Nephron progenitor cell (in vitro differentiated cells): ENCODE measurements around the gene SLC2A3.
A peak's percentile ranks its signal among the peaks of the same experiment; 100 is the strongest.
"Not testable (repeated sequence)": the region's sequence is repeated elsewhere in the genome, so short reads cannot be mapped to it uniquely, and the experiment has no call there.

ENCODE experiments used
- DNase-seq: peaks from one replicate; pipeline ENCODE4 v3.0.0; 2021
- H3K27ac Mint-ChIP-seq: 2 replicates; pipeline ENCODE4 v1.8.0; 2021; ENCODE audit warnings: mild to moderate bottlenecking, moderate library complexity, mixed read lengths
- H3K27me3 Mint-ChIP-seq: 2 replicates; pipeline ENCODE4 v1.8.0; 2021; ENCODE audit warnings: mild to moderate bottlenecking, low read depth, mixed read lengths; ENCODE audit not compliant: poor library complexity
- H3K36me3 Mint-ChIP-seq: 2 replicates; pipeline ENCODE4 v1.8.0; 2021; ENCODE audit warnings: low read depth, mixed read lengths
- H3K4me1 Mint-ChIP-seq: 2 replicates; pipeline ENCODE4 v1.8.0; 2021; ENCODE audit warnings: mixed read lengths
- H3K4me3 Mint-ChIP-seq: 2 replicates; pipeline ENCODE4 v1.8.0; 2021; ENCODE audit warnings: mild to moderate bottlenecking, moderate library complexity, mixed read lengths
- H3K9me3 Mint-ChIP-seq: 2 replicates; pipeline ENCODE4 v1.8.0; 2021; ENCODE audit warnings: mild to moderate bottlenecking, moderate library complexity, mixed read lengths
- TF ChIP-seq, protein P1 (sequence below): fragments of 200-600 bp; sonication (generic); IDR thresholded peaks from 2 replicates; pipeline ENCODE4 v1.5.0; 2021; ENCODE audit warnings: antibody characterized with exemption

Gene SLC2A3

GRCh38 chr12:7973457-7973825 is 37.5 kb upstream of the SLC2A3 start:
- Mint-ChIP-seq H3K36me3 (peaks cover 7% of the 10 kb centered on the region), H3K4me3 (peak overlapping the region; percentile 20), H3K27me3 (peaks cover 5% of the 10 kb centered on the region), H3K4me1 (peaks cover 50% of the 10 kb centered on the region), H3K9me3 (peaks cover 12% of the 10 kb centered on the region), H3K27ac (no peak overlapping the region)
- TF ChIP-seq, protein P1, sequence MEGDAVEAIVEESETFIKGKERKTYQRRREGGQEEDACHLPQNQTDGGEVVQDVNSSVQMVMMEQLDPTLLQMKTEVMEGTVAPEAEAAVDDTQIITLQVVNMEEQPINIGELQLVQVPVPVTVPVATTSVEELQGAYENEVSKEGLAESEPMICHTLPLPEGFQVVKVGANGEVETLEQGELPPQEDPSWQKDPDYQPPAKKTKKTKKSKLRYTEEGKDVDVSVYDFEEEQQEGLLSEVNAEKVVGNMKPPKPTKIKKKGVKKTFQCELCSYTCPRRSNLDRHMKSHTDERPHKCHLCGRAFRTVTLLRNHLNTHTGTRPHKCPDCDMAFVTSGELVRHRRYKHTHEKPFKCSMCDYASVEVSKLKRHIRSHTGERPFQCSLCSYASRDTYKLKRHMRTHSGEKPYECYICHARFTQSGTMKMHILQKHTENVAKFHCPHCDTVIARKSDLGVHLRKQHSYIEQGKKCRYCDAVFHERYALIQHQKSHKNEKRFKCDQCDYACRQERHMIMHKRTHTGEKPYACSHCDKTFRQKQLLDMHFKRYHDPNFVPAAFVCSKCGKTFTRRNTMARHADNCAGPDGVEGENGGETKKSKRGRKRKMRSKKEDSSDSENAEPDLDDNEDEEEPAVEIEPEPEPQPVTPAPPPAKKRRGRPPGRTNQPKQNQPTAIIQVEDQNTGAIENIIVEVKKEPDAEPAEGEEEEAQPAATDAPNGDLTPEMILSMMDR = no peak
- no peak for DNase-seq

DNA sequence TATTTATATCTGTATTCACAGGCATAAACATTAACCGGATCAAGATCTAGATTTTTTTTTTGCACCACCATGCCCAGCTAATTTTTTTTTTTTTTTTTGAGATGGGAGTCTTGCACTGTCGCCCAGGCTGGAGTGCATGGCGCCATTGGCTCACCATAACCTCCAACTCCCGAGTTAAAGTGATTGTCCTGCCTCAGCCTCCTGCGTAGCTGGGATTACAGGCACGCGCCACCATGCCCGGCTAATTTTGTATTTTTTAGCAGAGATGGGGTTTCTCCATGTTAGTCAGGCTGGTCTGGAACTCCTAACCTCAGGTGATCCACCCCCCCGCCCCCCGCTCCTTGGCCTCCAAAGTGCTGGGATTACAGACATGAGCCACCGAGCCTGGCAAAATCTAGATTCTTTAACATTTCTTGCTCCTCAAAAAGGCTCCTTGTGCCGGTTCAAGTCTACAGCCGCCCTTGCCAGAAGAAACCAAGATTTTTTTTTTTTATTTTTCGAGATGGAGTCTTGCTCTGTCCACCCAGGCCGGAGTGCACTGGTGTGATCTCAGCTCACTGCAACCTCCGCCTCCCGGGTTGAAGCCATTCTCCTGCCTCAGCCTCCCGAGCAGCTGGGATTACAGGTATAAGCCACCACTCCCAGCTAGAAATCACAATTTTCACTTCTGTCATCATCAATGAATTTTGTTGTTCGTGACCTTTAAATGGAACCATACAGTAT is 36.9 kb upstream of the SLC2A3 start:
- H3K4me1 Mint-ChIP-seq = peaks cover 45% of the 10 kb centered on the region
- TF ChIP-seq, protein P1 = no peak
- peak overlapping the region; percentile 20 for H3K4me3 Mint-ChIP-seq
- peak overlapping the region; percentile 66 for H3K27ac Mint-ChIP-seq
- H3K36me3 Mint-ChIP-seq = peaks cover 7% of the 10 kb centered on the region
- H3K9me3 Mint-ChIP-seq = peaks cover 12% of the 10 kb centered on the region
- H3K27me3 Mint-ChIP-seq = peaks cover 5% of the 10 kb centered on the region
- no peak for DNase-seq

DNA sequence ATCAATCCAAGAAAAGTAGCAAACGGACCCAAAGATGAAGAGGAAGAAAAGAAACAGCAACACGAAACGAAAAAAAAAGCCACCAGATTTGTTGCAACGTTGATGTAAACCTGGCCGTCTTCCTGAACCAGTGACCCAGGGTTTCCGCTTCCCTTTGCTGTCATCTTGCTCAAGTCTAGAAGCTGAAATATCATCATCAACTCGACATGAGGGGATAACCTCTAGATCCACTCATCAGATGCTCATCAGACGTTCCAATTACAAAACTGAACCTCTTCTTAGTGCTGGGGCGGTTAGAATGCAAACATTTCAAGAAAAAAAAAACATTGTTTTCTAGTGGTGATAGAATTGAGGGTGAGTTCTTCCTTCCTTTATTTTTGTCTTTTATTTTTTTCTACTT is 36.3 kb upstream of the SLC2A3 start:
- peak overlapping the region; percentile 66 for H3K27ac Mint-ChIP-seq
- H3K4me1 Mint-ChIP-seq = peaks cover 45% of the 10 kb centered on the region
- not testable (repeated sequence) for H3K4me3 Mint-ChIP-seq

GRCh38 chr12:7971765-7972164 is 35.8 kb upstream of the SLC2A3 start:
- Mint-ChIP-seq H3K27ac (peak overlapping the region; percentile 96), H3K9me3 (peaks cover 12% of the 10 kb centered on the region), H3K4me3 (peak overlapping the region; percentile 82), H3K4me1 (peaks cover 44% of the 10 kb centered on the region), H3K36me3 (peaks cover 13% of the 10 kb centered on the region)
- H3K27me3 Mint-ChIP-seq, DNase-seq: not testable (repeated sequence)

More for the DNA sequence above, 36.3 kb upstream of the SLC2A3 start:
- not testable (repeated sequence) for DNase-seq, H3K36me3 Mint-ChIP-seq, H3K27me3 Mint-ChIP-seq
- H3K9me3 Mint-ChIP-seq = peaks cover 12% of the 10 kb centered on the region

GRCh38 chr12:7970475-7971252 is 34.7 kb upstream of the SLC2A3 start:
- TF ChIP-seq, protein P1 = no peak
- Mint-ChIP-seq H3K9me3 (peaks cover 12% of the 10 kb centered on the region), H3K27me3 (peaks cover 5% of the 10 kb centered on the region), H3K36me3 (peaks cover 22% of the 10 kb centered on the region), H3K27ac (peak overlapping the region; percentile 98), H3K4me1 (peaks cover 39% of the 10 kb centered on the region), H3K4me3 (peak overlapping the region; percentile 82)
- peak; percentile 90 for DNase-seq

DNA sequence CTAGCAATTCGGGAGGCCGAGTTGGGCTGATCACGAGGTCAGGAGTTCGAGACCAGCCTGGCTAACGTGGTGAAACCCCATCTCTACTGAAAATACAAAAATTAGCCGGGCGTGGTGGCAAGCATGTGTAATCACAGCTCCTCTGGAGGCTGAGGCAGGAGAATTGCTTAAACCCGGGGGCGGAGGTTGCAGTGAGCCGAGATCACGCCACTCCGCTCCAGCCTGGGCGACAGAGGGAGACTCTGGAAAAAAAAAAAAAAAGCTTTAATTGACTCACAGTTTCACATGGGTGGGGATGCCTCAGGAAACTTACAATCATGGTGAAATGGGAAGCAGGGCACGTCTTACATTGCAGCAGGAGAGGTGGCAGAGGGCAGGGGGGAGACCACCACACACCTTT is 30.6 kb upstream of the SLC2A3 start:
- peaks cover 22% of the 10 kb centered on the region for H3K36me3 Mint-ChIP-seq
- H3K27ac Mint-ChIP-seq = no peak overlapping the region
- H3K4me1 Mint-ChIP-seq = peaks cover 33% of the 10 kb centered on the region
- peaks cover 5% of the 10 kb centered on the region for H3K27me3 Mint-ChIP-seq
- TF ChIP-seq, protein P1 = no peak
- H3K4me3 Mint-ChIP-seq = no peak overlapping the region
- no peak for DNase-seq
- H3K9me3 Mint-ChIP-seq = peaks cover 16% of the 10 kb centered on the region

GRCh38 chr12:7964669-7965068 is 28.7 kb upstream of the SLC2A3 start:
- H3K27ac Mint-ChIP-seq = peak overlapping the region; percentile 75
- H3K36me3 Mint-ChIP-seq = peaks cover 15% of the 10 kb centered on the region
- not testable (repeated sequence) for H3K27me3 Mint-ChIP-seq

More at GRCh38 chr12:7964669-7965068, 28.7 kb upstream of the SLC2A3 start:
- H3K4me3 Mint-ChIP-seq, H3K9me3 Mint-ChIP-seq, DNase-seq: not testable (repeated sequence)
- peaks cover 31% of the 10 kb centered on the region for H3K4me1 Mint-ChIP-seq
